ENCODE data around the gene FGR.

Gene FGR

GRCh38 chr1:27617420-27617819, 17.6 kb downstream of the FGR start:
- H3K4me3 ChIP-seq (ENCODE audit: low read depth, low read length): no peak overlapping the region

GRCh38 chr1:27616441-27616840, 18.5 kb downstream of the FGR start:
- no peak overlapping the region for H3K4me3 ChIP-seq (ENCODE audit: low read depth, low read length)

- peak overlapping the region; percentile 51 for H3K4me3 ChIP-seq (ENCODE audit: low read depth, low read length)
Measured at GRCh38 chr1:27615346-27616192, 19.4 kb downstream of the FGR start.

GRCh38 chr1:27614625-27615344, 20.2 kb downstream of the FGR start:
- peak overlapping the region; percentile 51 for H3K4me3 ChIP-seq (ENCODE audit: low read depth, low read length)

GRCh38 chr1:27614043-27614624, 20.9 kb downstream of the FGR start:
- H3K4me3 ChIP-seq (ENCODE audit: low read depth, low read length): no peak overlapping the region

- H3K4me3 ChIP-seq (ENCODE audit: low read depth, low read length): no peak overlapping the region
Measured at GRCh38 chr1:27612718-27613117, 22.3 kb downstream of the FGR start.

- no peak overlapping the region for H3K4me3 ChIP-seq (ENCODE audit: low read depth, low read length)
Measured at GRCh38 chr1:27611450-27611849, 23.5 kb downstream of the FGR start.

- H3K4me3 ChIP-seq (ENCODE audit: low read depth, low read length): no peak overlapping the region
Measured at GRCh38 chr1:27609618-27610240, 25.3 kb downstream of the FGR start.

GRCh38 chr1:27609210-27609555, 25.8 kb downstream of the FGR start:
- H3K4me3 ChIP-seq (ENCODE audit: low read depth, low read length): no peak overlapping the region

GRCh38 chr1:27607239-27607804, 27.7 kb downstream of the FGR start:
- H3K4me3 ChIP-seq (ENCODE audit: low read depth, low read length): no peak overlapping the region

GRCh38 chr1:27606708-27607238, 28.2 kb downstream of the FGR start:
- H3K4me3 ChIP-seq (ENCODE audit: low read depth, low read length): no peak overlapping the region

- H3K4me3 ChIP-seq (ENCODE audit: low read depth, low read length): peak overlapping the region; percentile 8
Measured at GRCh38 chr1:27605796-27606707, 28.9 kb downstream of the FGR start.

GRCh38 chr1:27605300-27605766, 29.7 kb downstream of the FGR start:
- H3K4me3 ChIP-seq (ENCODE audit: low read depth, low read length): no peak overlapping the region

- H3K4me3 ChIP-seq (ENCODE audit: low read depth, low read length): peak overlapping the region; percentile 62
Measured at GRCh38 chr1:27604579-27605299, 30.2 kb downstream of the FGR start.

- peak within 1 kb of the TSS; percentile 62 for H3K4me3 ChIP-seq (ENCODE audit: low read depth, low read length)
Measured at GRCh38 chr1:27603681-27604578, 31.1 kb downstream of the FGR start, which contains the start of gene AHDC1. Gene AHDC1 (minus strand): TSS chr1:27604144. CDS start chr1:27552115, 52,029 bp downstream.

- peak overlapping the region; percentile 62 for H3K4me3 ChIP-seq (ENCODE audit: low read depth, low read length)
Measured at GRCh38 chr1:27603309-27603680, 31.7 kb downstream of the FGR start.

GRCh38 chr1:27602462-27603308, 32.3 kb downstream of the FGR start:
- peak overlapping the region; percentile 62 for H3K4me3 ChIP-seq (ENCODE audit: low read depth, low read length)

All from iPS-11a (cell line).